Measurements from ENCODE around the gene ZNF74. TPM values are rescaled to one million over a fixed set of nuclear protein-coding genes. Genes with fewer than 3 reads are reported as not detected.
"Not testable (repeated sequence)": the region's sequence is repeated elsewhere in the genome, so short reads cannot be mapped to it uniquely, and the experiment has no call there.

The ZNF74 gene
- total and polyA plus RNA-seq, 2 donors (not counting 1 experiment from before 2014, with no cell fraction given): 11.6 TPM

GRCh38 chr22:20408891-20409290 lies 14.9 kb downstream of the ZNF74 start:
- H3K27ac ChIP-seq (ENCODE audit: low read length in 2 of 2): no peak overlapping the region
- no peak overlapping the region for H3K4me3 ChIP-seq (ENCODE audit: control extremely low read depth in 1 of 5, extremely low read depth in 1 of 5, insufficient read depth in 1 of 5, low read depth in 2 of 5, low read length in 4 of 5)
- H3K9ac ChIP-seq (ENCODE audit: low read length): no peak overlapping the region
- no CpG with 5 or more reads among the region's 4 CpGs for WGBS (ENCODE audit: insufficient coverage)
- no peak for DNase-seq
- H3K79me2 ChIP-seq (ENCODE audit: control insufficient read depth, insufficient read depth, low read length): no peaks in the 10 kb centered on the region
- no peaks in the 10 kb centered on the region for H3K9me3 ChIP-seq (ENCODE audit: control extremely low read depth in 1 of 3, control insufficient read depth in 2 of 3, insufficient read depth in 1 of 3, low read length in 2 of 3)
- H2AFZ ChIP-seq (ENCODE audit: insufficient read depth, low read depth, low read length, poor library complexity, severe bottlenecking): no peak overlapping the region
- ChIA-PET CTCF (interaction anchor here (1.5 kb wide), 1 partner anchor 9 kb away, joined by 6 read pairs; no protein-coding TSS in a partner anchor), POLR2A (interaction anchor here (0.7 kb wide), 1 partner anchor 604 kb away, joined by 4 read pairs; no protein-coding TSS in a partner anchor)
- H3K27ac Mint-ChIP-seq: no peak overlapping the region
- peaks cover 0 to 17% of the 10 kb centered on the region in 2 experiments for H3K36me3 ChIP-seq (replicated peaks in 1 of 2; ENCODE audit: control extremely low read depth in 1 of 2, control insufficient read depth in 1 of 2, extremely low read depth in 1 of 2, insufficient read depth in 2 of 2, low read length in 1 of 2)
- TF ChIP-seq EZH2 (IDR thresholded peaks at IDR 0.05; ENCODE audit: borderline replicate concordance, insufficient read depth, low read depth, low read length, poor library complexity, severe bottlenecking) (no peak), CTCF (IDR thresholded peaks at IDR 0.05) (no peak)
- H3K4me1 ChIP-seq (ENCODE audit: control insufficient read depth in 2 of 2, insufficient read depth in 2 of 2, low read length in 2 of 2): no peaks in the 10 kb centered on the region
- no peaks in the 10 kb centered on the region for H4K20me1 ChIP-seq (ENCODE audit: control insufficient read depth, insufficient read depth, low read length, poor library complexity, severe bottlenecking)
- H3K27me3 ChIP-seq (replicated peaks in 1 of 4; ENCODE audit: control extremely low read depth in 1 of 4, control insufficient read depth in 3 of 4, insufficient read depth in 4 of 4, low read length in 3 of 4): no peaks in the 10 kb centered on the region
- intact Hi-C loops (cut with micrococcal nuclease): no loop called here
- H3K4me3 Mint-ChIP-seq: no peak overlapping the region
- no peaks in the 10 kb centered on the region for H3K4me1 Mint-ChIP-seq
- no peaks in the 10 kb centered on the region for H3K9me3 Mint-ChIP-seq (ENCODE audit: insufficient read depth)
- no peak overlapping the region for H3K4me2 ChIP-seq (replicated peaks; ENCODE audit: low read depth, low read length, poor library complexity, severe bottlenecking)
- no peak for ATAC-seq (ENCODE audit: low read depth)
- no peaks in the 10 kb centered on the region for H3K27me3 Mint-ChIP-seq

- H3K9me3 Mint-ChIP-seq (ENCODE audit: insufficient read depth); H3K27ac ChIP-seq (ENCODE audit: low read length in 2 of 2); H3K9ac ChIP-seq (ENCODE audit: low read length); H2AFZ ChIP-seq (ENCODE audit: insufficient read depth, low read depth, low read length, poor library complexity, severe bottlenecking); H3K4me1 ChIP-seq (ENCODE audit: control insufficient read depth in 2 of 2, insufficient read depth in 2 of 2, low read length in 2 of 2); H3K4me2 ChIP-seq (replicated peaks; ENCODE audit: low read depth, low read length, poor library complexity, severe bottlenecking); DNase-seq; ATAC-seq (ENCODE audit: low read depth); H3K4me3 Mint-ChIP-seq; H3K27me3 Mint-ChIP-seq; H3K4me3 ChIP-seq (ENCODE audit: control extremely low read depth in 1 of 5, extremely low read depth in 1 of 5, insufficient read depth in 1 of 5, low read depth in 2 of 5, low read length in 4 of 5); H3K4me1 Mint-ChIP-seq; H3K9me3 ChIP-seq (ENCODE audit: control extremely low read depth in 1 of 3, control insufficient read depth in 2 of 3, insufficient read depth in 1 of 3, low read length in 2 of 3); H4K20me1 ChIP-seq (ENCODE audit: control insufficient read depth, insufficient read depth, low read length, poor library complexity, severe bottlenecking); H3K27me3 ChIP-seq (replicated peaks in 1 of 4; ENCODE audit: control extremely low read depth in 1 of 4, control insufficient read depth in 3 of 4, insufficient read depth in 4 of 4, low read length in 3 of 4); intact Hi-C loops (cut with micrococcal nuclease); H3K79me2 ChIP-seq (ENCODE audit: control insufficient read depth, insufficient read depth, low read length); H3K27ac Mint-ChIP-seq: not testable (repeated sequence)
- ChIA-PET POLR2A (interaction anchor here (0.7 kb wide), 1 partner anchor 603 kb away, joined by 4 read pairs; no protein-coding TSS in a partner anchor), CTCF (interaction anchor here (1.5 kb wide), 1 partner anchor 9 kb away, joined by 6 read pairs; no protein-coding TSS in a partner anchor)
- peaks cover 0 to 17% of the 10 kb centered on the region in 2 experiments for H3K36me3 ChIP-seq (replicated peaks in 1 of 2; ENCODE audit: control extremely low read depth in 1 of 2, control insufficient read depth in 1 of 2, extremely low read depth in 1 of 2, insufficient read depth in 2 of 2, low read length in 1 of 2)
- WGBS (ENCODE audit: insufficient coverage): no CpG with 5 or more reads among the region's 3 CpGs
These were observed 15.4 kb downstream of the ZNF74 start for GRCh38 chr22:20409385-20409784.

Measured in B cell (primary cell).